B cell (primary cell): ENCODE data around the gene CYB561D1.

Experiments used
- CTCF ChIP-seq: fragments of 200-600 bp; IDR thresholded peaks from one replicate; pipeline ENCODE4 v1.8.0; 2022; ENCODE audit warnings: antibody characterized with exemption, mild to moderate bottlenecking
- EZH2 ChIP-seq: IDR thresholded peaks from 2 replicates; pipeline ENCODE4 v1.6.1; 2012; ENCODE audit warnings: borderline replicate concordance, low read depth, mild to moderate bottlenecking, moderate library complexity, low read length; ENCODE audit not compliant: insufficient read depth, poor library complexity, severe bottlenecking

- TF ChIP-seq EZH2 (no peak), CTCF (no peak)
Observed at GRCh38 chr1:109508001-109508872, 14.3 kb downstream of the CYB561D1 start.
